Vagina (tissue), 2 donors: ENCODE measurements around the gene SLC30A2. TPM values are rescaled to one million over a fixed set of nuclear protein-coding genes. Genes with fewer than 3 reads are reported as not detected.

Experiments used
- DNase-seq, 2 donors: peaks; one replicate each; pipeline ENCODE4 v3.0.0-alpha.2; 2017; ENCODE audit errors: extremely low spot score in 2 of 2
- H3K27ac ChIP-seq: fragments of 200-600 bp; sonication (generic); one replicate; pipeline ENCODE4 v1.5.1; 2019
- H3K27me3 ChIP-seq: fragments of 200-600 bp; sonication (generic); one replicate; pipeline ENCODE4 v1.5.1; 2019
- H3K36me3 ChIP-seq, 2 donors: fragments of 200-600 bp; sonication (generic); one replicate each; pipeline ENCODE4 v1.5.1; 2017 to 2019
- H3K4me1 ChIP-seq: fragments of 200-600 bp; sonication (generic); one replicate; pipeline ENCODE4 v1.5.1; 2019
- H3K4me3 ChIP-seq, 2 donors: fragments of 200-600 bp; sonication (generic); 1 replicate in 1 of 2; 2 replicates in 1 of 2; pipeline ENCODE4 v1.5.1; 2016 to 2019
- H3K9me3 ChIP-seq: fragments of 200-600 bp; sonication (generic); one replicate; pipeline ENCODE4 v1.5.1; 2019
- CTCF ChIP-seq, 3 experiments: fragments of 450-650 bp in 2 of 3; fragments of 200-600 bp in 1 of 3; sonication (generic) in 1 of 3; IDR thresholded peaks; one replicate each; pipeline ENCODE4 v1.5.1; 2017 to 2019; ENCODE audit warnings: antibody characterized with exemption in 3 of 3, mild to moderate bottlenecking in 2 of 3, moderate library complexity in 2 of 3
- POLR2A ChIP-seq, 2 donors: fragments of 450-650 bp; IDR thresholded peaks; one replicate each; pipeline ENCODE4 v1.6.1; 2017; ENCODE audit warnings: antibody characterized with exemption in 2 of 2, mild to moderate bottlenecking in 2 of 2, moderate library complexity in 2 of 2
- POLR2AphosphoS5 ChIP-seq, 2 donors: sonication (generic); formaldehyde crosslinking; IDR thresholded peaks; one replicate each; pipeline ENCODE4 v1.9.0; 2017; ENCODE audit warnings: antibody characterized with exemption in 2 of 2, mild to moderate bottlenecking in 2 of 2, low read depth in 1 of 2; ENCODE audit not compliant: insufficient read depth in 1 of 2
- intact Hi-C: fragments of 100-400 bp; cut with DNase I; formaldehyde crosslinking; loops from one replicate; pipeline ENCODE4 v1.15.1; 2023
- total RNA-seq: library from RNA; depleted of rRNA; stranded (reverse); fragments of >200 nt; gene quantifications from one replicate; pipeline ENCODE4 v1.2.3, GENCODE V29; 2016

The SLC30A2 gene
- total RNA-seq, 1 donor from 2014 or later: not detected

GRCh38 chr1:26090893-26091292 is 45.0 kb upstream of the SLC30A2 start:
- H3K4me1 ChIP-seq: peaks cover 15% of the 10 kb centered on the region
- TF ChIP-seq CTCF (IDR thresholded peaks at IDR 0.05): no peak
- no peak for TF ChIP-seq POLR2A (IDR thresholded peaks at IDR 0.05)
- TF ChIP-seq POLR2AphosphoS5 (IDR thresholded peaks at IDR 0.05; ENCODE audit: insufficient read depth in 1 of 2, low read depth in 1 of 2): no peak
- H3K36me3 ChIP-seq: no peaks in the 10 kb centered on the region
- H3K4me3 ChIP-seq: no peak overlapping the region
- intact Hi-C loops: no loop called here
- no peaks in the 10 kb centered on the region for H3K27me3 ChIP-seq
- no peaks in the 10 kb centered on the region for H3K9me3 ChIP-seq
- H3K27ac ChIP-seq: no peak overlapping the region
- no peak for DNase-seq

- no peak for DNase-seq
- Histone ChIP-seq H3K4me1 (peaks cover 7% of the 10 kb centered on the region), H3K27ac (no peak overlapping the region), H3K36me3 (no peaks in the 10 kb centered on the region), H3K4me3 (no peak overlapping the region), H3K9me3 (no peaks in the 10 kb centered on the region), H3K27me3 (no peaks in the 10 kb centered on the region)
- no peak for TF ChIP-seq CTCF (IDR thresholded peaks at IDR 0.05)
- no peak for TF ChIP-seq POLR2AphosphoS5 (IDR thresholded peaks at IDR 0.05; ENCODE audit: insufficient read depth in 1 of 2, low read depth in 1 of 2)
- TF ChIP-seq POLR2A (IDR thresholded peaks at IDR 0.05): no peak
- intact Hi-C loops: no loop called here
These were observed 43.2 kb upstream of the SLC30A2 start for GRCh38 chr1:26089125-26089524.

GRCh38 chr1:26084844-26085243 is 38.9 kb upstream of the SLC30A2 start:
- no peak for DNase-seq
- Histone ChIP-seq H3K27ac (no peak overlapping the region), H3K4me3 (no peak overlapping the region), H3K36me3 (no peaks in the 10 kb centered on the region), H3K4me1 (no peaks in the 10 kb centered on the region), H3K9me3 (no peaks in the 10 kb centered on the region), H3K27me3 (no peaks in the 10 kb centered on the region)
- no peak for TF ChIP-seq POLR2A (IDR thresholded peaks at IDR 0.05)
- no peak for TF ChIP-seq CTCF (IDR thresholded peaks at IDR 0.05)
- intact Hi-C loops: no loop called here

- DNase-seq: no peak
- no peaks in the 10 kb centered on the region for H3K36me3 ChIP-seq
- TF ChIP-seq POLR2AphosphoS5 (IDR thresholded peaks at IDR 0.05; ENCODE audit: insufficient read depth in 1 of 2, low read depth in 1 of 2): no peak
- H3K27me3 ChIP-seq: no peaks in the 10 kb centered on the region
- no peaks in the 10 kb centered on the region for H3K4me1 ChIP-seq
- no peaks in the 10 kb centered on the region for H3K9me3 ChIP-seq
- no peak overlapping the region for H3K27ac ChIP-seq
- intact Hi-C loops: no loop called here
- no peak overlapping the region for H3K4me3 ChIP-seq
These were observed 38.2 kb upstream of the SLC30A2 start for GRCh38 chr1:26084091-26084561.

- Histone ChIP-seq H3K4me1 (no peaks in the 10 kb centered on the region), H3K27ac (no peak overlapping the region), H3K36me3 (no peaks in the 10 kb centered on the region), H3K27me3 (no peaks in the 10 kb centered on the region), H3K9me3 (no peaks in the 10 kb centered on the region), H3K4me3 (no peak overlapping the region)
- TF ChIP-seq CTCF (IDR thresholded peaks at IDR 0.05): no peak
- TF ChIP-seq POLR2AphosphoS5 (IDR thresholded peaks at IDR 0.05; ENCODE audit: insufficient read depth in 1 of 2, low read depth in 1 of 2): no peak
- no peak for TF ChIP-seq POLR2A (IDR thresholded peaks at IDR 0.05)
- intact Hi-C loops: no loop called here
- DNase-seq: no peak
These were observed 37.3 kb upstream of the SLC30A2 start for GRCh38 chr1:26083208-26083607.

- Histone ChIP-seq H3K9me3 (no peaks in the 10 kb centered on the region), H3K36me3 (no peaks in the 10 kb centered on the region), H3K27me3 (no peaks in the 10 kb centered on the region), H3K27ac (no peak overlapping the region), H3K4me3 (no peak overlapping the region), H3K4me1 (no peaks in the 10 kb centered on the region)
- no peak for TF ChIP-seq POLR2A (IDR thresholded peaks at IDR 0.05)
- no peak for TF ChIP-seq CTCF (IDR thresholded peaks at IDR 0.05)
- TF ChIP-seq POLR2AphosphoS5 (IDR thresholded peaks at IDR 0.05; ENCODE audit: insufficient read depth in 1 of 2, low read depth in 1 of 2): no peak
- no peak for DNase-seq
- intact Hi-C loops: no loop called here
These were observed 36.1 kb upstream of the SLC30A2 start for GRCh38 chr1:26082020-26082350.
